SK-N-SH treated with all-trans-retinoic acid at 6 μM for 48 hours (cell line): ENCODE data around the gene HOXC5.

Experiments used
- ATAC-seq: fragments of 200-7000 bp; cut with Tn5 transposase; 3 replicates; pipeline ENCODE4 v1.9.1; 2020; ENCODE audit warnings: mild to moderate bottlenecking, moderate library complexity
- ARNTL ChIP-seq: fragments of 450-650 bp; formaldehyde crosslinking; IDR thresholded peaks from 2 replicates; pipeline ENCODE4 v1.5.0; 2020; ENCODE audit warnings: low read depth, mild to moderate bottlenecking, moderate library complexity, borderline replicate concordance
- BACH2 ChIP-seq: fragments of 250-450 bp; sonication (Bioruptor Pico); IDR thresholded peaks from 2 replicates; pipeline ENCODE4 v1.9.0; 2021; ENCODE audit warnings: mild to moderate bottlenecking, borderline replicate concordance
- CSDC2 ChIP-seq: fragments of 250-450 bp; sonication (Bioruptor Pico); IDR thresholded peaks from 2 replicates; pipeline ENCODE4 v1.5.0; 2020; ENCODE audit warnings: mild to moderate bottlenecking, moderate library complexity
- ESRRG ChIP-seq: fragments of 250-450 bp; sonication (Bioruptor Pico); IDR thresholded peaks from 2 replicates; pipeline ENCODE4 v1.6.1; 2021; ENCODE audit warnings: mild to moderate bottlenecking
- GLIS3 ChIP-seq: fragments of 250-450 bp; sonication (Bioruptor Pico); IDR thresholded peaks from 2 replicates; pipeline ENCODE4 v1.5.0; 2020; ENCODE audit warnings: mild to moderate bottlenecking, moderate library complexity
- OSR1 ChIP-seq: fragments of 250-450 bp; sonication (Bioruptor Pico); IDR thresholded peaks from 2 replicates; pipeline ENCODE4 v1.8.0; 2022; ENCODE audit warnings: moderate library complexity, mild to moderate bottlenecking, inconsistent platforms
- PPARA ChIP-seq: fragments of 250-450 bp; sonication (Bioruptor Pico); IDR thresholded peaks from 2 replicates; pipeline ENCODE4 v1.5.0; 2020; ENCODE audit warnings: mild to moderate bottlenecking, borderline replicate concordance
- RARB ChIP-seq: fragments of 250-450 bp; sonication (Bioruptor Pico); IDR thresholded peaks from 2 replicates; pipeline ENCODE4 v1.8.0; 2021; ENCODE audit warnings: mild to moderate bottlenecking, moderate library complexity
- SNAI2 ChIP-seq: fragments of 250-450 bp; sonication (Bioruptor Pico); IDR thresholded peaks from 2 replicates; pipeline ENCODE4 v1.5.0; 2020; ENCODE audit warnings: mild to moderate bottlenecking, moderate library complexity
- TCF4 ChIP-seq: fragments of 250-450 bp; sonication (Bioruptor Pico); IDR thresholded peaks from 2 replicates; pipeline ENCODE4 v1.8.0; 2021; ENCODE audit warnings: mild to moderate bottlenecking, moderate library complexity, borderline replicate concordance
- TOX ChIP-seq: fragments of 250-450 bp; sonication (Bioruptor Pico); IDR thresholded peaks from 2 replicates; pipeline ENCODE4 v1.8.0; 2021; ENCODE audit warnings: mild to moderate bottlenecking, moderate library complexity, borderline replicate concordance
- ZC3H10 ChIP-seq: fragments of 250-450 bp; sonication (Bioruptor Pico); IDR thresholded peaks from 2 replicates; pipeline ENCODE4 v1.5.1; 2021; ENCODE audit warnings: mild to moderate bottlenecking, moderate library complexity
- ZFP3 ChIP-seq: fragments of 250-450 bp; sonication (Bioruptor Pico); IDR thresholded peaks from 2 replicates; pipeline ENCODE4 v1.5.0; 2020; ENCODE audit warnings: mild to moderate bottlenecking, moderate library complexity
- ZFP30 ChIP-seq: fragments of 450-650 bp; formaldehyde crosslinking; IDR thresholded peaks from 2 replicates; pipeline ENCODE4 v1.5.0; 2022; ENCODE audit warnings: mild to moderate bottlenecking, moderate library complexity
- ZNF565 ChIP-seq: fragments of 450-650 bp; formaldehyde crosslinking; conservative IDR thresholded peaks from 2 replicates; pipeline ENCODE4 v1.5.0; 2020; ENCODE audit warnings: low read depth, mild to moderate bottlenecking, moderate library complexity
- ZNF70 ChIP-seq: fragments of 450-650 bp; formaldehyde crosslinking; IDR thresholded peaks from 2 replicates; pipeline ENCODE4 v1.5.0; 2020; ENCODE audit warnings: mild to moderate bottlenecking, moderate library complexity
- ZNF8 ChIP-seq: fragments of 450-650 bp; formaldehyde crosslinking; IDR thresholded peaks from 2 replicates; pipeline ENCODE4 v1.5.0; 2020; ENCODE audit warnings: mild to moderate bottlenecking, moderate library complexity
- TF ChIP-seq, protein P1 (sequence below): fragments of 250-450 bp; sonication (Bioruptor Pico); IDR thresholded peaks from 2 replicates; pipeline ENCODE4 v1.5.1; 2021; ENCODE audit warnings: mild to moderate bottlenecking, moderate library complexity
- TF ChIP-seq, protein P2 (sequence below): fragments of 250-450 bp; sonication (Bioruptor Pico); IDR thresholded peaks from 2 replicates; pipeline ENCODE4 v1.8.0; 2020; ENCODE audit warnings: mild to moderate bottlenecking, moderate library complexity, borderline replicate concordance
- TF ChIP-seq, protein P3 (sequence below): fragments of 250-450 bp; sonication (Bioruptor Pico); IDR thresholded peaks from 2 replicates; pipeline ENCODE4 v1.5.1; 2020; ENCODE audit warnings: low read depth, mild to moderate bottlenecking, moderate library complexity
- TF ChIP-seq, protein P4 (sequence below): fragments of 250-450 bp; sonication (Bioruptor Pico); IDR thresholded peaks from 2 replicates; pipeline ENCODE4 v1.8.0; 2021; ENCODE audit warnings: low read depth, mild to moderate bottlenecking, moderate library complexity, borderline replicate concordance
- TF ChIP-seq, protein P5 (sequence below): fragments of 250-450 bp; sonication (Bioruptor Pico); IDR thresholded peaks from 2 replicates; pipeline ENCODE4 v1.5.0; 2020; ENCODE audit warnings: mild to moderate bottlenecking, moderate library complexity

The HOXC5 gene

DNA sequence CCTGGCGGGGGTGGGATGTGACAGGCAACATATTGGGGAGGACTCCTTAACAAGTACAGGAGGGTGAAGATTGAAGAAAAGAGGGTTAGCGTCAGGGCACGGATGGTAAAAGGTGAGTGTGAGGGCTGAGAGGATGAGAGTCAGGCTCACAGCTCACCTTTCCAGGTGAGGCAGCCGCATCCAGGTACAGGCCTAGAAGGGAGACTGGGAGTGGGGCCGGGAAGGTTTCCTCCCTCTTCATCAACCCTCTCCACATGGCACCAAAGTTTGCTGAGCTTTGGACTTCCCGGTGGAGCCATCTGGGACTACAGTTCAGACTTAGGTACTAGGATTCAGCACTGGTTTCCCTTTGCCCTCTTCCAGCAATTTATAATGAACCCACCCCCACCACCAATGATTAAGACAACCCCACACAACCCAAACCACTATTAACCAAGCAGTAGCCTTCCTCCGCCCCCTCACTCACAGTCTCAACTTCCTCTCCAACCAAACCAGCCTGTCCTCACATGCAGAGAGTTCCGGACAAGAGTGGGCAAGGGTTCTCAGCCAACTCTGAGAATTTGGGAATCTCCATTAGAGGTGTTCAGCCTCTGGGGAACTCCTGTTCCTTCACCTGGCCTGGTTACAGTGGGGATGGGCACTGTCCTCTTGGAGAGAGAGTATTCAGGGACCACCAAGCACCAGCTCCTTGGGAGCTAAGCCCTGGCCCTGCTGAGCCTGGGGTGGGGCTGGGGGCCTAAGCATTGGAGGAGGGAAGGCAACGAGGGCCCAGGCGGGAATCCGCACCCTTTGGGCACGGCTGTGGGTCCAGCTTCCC, 18.4 kb downstream of the HOXC5 start (continued):
- TF ChIP-seq, protein P1, sequence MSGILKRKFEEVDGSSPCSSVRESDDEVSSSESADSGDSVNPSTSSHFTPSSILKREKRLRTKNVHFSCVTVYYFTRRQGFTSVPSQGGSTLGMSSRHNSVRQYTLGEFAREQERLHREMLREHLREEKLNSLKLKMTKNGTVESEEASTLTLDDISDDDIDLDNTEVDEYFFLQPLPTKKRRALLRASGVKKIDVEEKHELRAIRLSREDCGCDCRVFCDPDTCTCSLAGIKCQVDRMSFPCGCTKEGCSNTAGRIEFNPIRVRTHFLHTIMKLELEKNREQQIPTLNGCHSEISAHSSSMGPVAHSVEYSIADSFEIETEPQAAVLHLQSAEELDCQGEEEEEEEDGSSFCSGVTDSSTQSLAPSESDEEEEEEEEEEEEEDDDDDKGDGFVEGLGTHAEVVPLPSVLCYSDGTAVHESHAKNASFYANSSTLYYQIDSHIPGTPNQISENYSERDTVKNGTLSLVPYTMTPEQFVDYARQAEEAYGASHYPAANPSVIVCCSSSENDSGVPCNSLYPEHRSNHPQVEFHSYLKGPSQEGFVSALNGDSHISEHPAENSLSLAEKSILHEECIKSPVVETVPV (CRISPR knock-in tag) = no peak
- no peak for TF ChIP-seq ZFP30

DNA sequence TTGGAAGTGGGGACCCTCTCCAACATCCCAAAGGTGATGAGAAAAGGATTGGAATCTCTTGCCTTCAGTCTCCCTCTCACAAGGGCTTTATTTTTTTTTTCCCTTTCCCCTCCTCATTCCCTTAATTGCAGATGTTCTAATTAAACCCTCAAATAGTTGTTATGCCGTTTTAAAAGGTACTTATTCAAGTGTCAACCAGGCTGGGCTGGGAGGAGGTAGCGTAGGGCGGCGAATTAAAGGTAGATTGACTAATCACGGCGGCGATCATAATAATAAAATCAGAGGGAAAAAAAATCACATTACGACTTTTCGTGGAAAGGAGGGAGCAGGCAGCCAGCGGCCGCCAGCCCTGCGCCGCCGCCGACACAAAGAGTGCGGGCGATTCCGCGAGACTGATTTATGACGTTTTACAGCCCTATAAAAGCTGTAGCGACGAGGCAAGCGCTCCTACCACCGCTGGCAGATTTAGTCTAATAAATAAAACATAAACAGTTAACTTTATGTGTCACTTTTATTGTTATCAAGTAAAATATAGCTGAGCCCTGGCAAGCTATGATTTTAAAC, 19.1 kb downstream of the HOXC5 start:
- no peak for ATAC-seq
- TF ChIP-seq SNAI2 (CRISPR knock-in tag) = no peak
- no peak for TF ChIP-seq ZC3H10 (CRISPR knock-in tag)
- TF ChIP-seq RARB (CRISPR knock-in tag) = no peak
- no peak for TF ChIP-seq PPARA (CRISPR knock-in tag)
- TF ChIP-seq ARNTL (CRISPR knock-in tag) = no peak
- TF ChIP-seq, protein P2, sequence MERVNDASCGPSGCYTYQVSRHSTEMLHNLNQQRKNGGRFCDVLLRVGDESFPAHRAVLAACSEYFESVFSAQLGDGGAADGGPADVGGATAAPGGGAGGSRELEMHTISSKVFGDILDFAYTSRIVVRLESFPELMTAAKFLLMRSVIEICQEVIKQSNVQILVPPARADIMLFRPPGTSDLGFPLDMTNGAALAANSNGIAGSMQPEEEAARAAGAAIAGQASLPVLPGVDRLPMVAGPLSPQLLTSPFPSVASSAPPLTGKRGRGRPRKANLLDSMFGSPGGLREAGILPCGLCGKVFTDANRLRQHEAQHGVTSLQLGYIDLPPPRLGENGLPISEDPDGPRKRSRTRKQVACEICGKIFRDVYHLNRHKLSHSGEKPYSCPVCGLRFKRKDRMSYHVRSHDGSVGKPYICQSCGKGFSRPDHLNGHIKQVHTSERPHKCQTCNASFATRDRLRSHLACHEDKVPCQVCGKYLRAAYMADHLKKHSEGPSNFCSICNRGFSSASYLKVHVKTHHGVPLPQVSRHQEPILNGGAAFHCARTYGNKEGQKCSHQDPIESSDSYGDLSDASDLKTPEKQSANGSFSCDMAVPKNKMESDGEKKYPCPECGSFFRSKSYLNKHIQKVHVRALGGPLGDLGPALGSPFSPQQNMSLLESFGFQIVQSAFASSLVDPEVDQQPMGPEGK (CRISPR knock-in tag) = no peak
- no peak for TF ChIP-seq ZNF565
- TF ChIP-seq BACH2 (CRISPR knock-in tag) = no peak
- no peak for TF ChIP-seq ZNF8 (CRISPR knock-in tag)
- no peak for TF ChIP-seq CSDC2 (CRISPR knock-in tag)
- TF ChIP-seq ZNF70 (CRISPR knock-in tag) = no peak
- TF ChIP-seq ESRRG (CRISPR knock-in tag) = no peak
- TF ChIP-seq, protein P3, sequence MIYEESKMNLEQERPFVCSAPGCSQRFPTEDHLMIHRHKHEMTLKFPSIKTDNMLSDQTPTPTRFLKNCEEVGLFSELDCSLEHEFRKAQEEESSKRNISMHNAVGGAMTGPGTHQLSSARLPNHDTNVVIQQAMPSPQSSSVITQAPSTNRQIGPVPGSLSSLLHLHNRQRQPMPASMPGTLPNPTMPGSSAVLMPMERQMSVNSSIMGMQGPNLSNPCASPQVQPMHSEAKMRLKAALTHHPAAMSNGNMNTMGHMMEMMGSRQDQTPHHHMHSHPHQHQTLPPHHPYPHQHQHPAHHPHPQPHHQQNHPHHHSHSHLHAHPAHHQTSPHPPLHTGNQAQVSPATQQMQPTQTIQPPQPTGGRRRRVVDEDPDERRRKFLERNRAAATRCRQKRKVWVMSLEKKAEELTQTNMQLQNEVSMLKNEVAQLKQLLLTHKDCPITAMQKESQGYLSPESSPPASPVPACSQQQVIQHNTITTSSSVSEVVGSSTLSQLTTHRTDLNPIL = no peak
- no peak for TF ChIP-seq ZFP3
- no peak for TF ChIP-seq OSR1 (CRISPR knock-in tag)

DNA sequence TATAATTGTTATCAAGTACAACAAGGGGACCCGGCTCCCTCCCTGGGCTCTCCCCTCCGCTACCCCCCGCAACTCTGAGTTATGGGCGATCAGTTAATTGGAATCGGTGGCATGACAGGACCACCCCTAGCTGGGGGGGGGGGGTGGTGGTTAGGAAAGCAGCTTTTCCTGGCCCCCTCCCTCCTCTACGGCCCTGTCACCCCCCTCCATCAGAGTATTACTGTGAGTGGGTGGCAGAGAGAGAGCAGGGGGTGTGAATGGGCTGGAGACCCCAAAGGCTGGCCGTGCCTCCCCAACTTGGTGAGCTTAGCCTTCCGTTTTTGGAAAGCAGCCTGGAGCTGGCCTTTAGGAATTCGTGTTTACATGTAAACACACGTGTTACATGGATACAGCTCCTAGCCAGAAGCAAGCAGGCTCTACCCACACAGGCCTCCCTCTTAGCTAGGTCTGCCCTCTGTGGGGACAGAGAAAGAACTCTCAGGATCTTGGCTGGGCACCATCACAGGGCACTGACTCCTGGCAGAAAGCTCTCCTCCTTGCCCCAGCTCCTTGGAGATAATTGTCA, 19.7 kb downstream of the HOXC5 start:
- TF ChIP-seq ESRRG (CRISPR knock-in tag) (no peak), ZC3H10 (CRISPR knock-in tag) (no peak), TCF4 (CRISPR knock-in tag) (no peak), ZNF565 (no peak), TOX (CRISPR knock-in tag) (no peak), PPARA (CRISPR knock-in tag) (no peak), ZNF70 (CRISPR knock-in tag) (no peak), CSDC2 (CRISPR knock-in tag) (no peak), ZFP3 (no peak), SNAI2 (CRISPR knock-in tag) (no peak), GLIS3 (CRISPR knock-in tag) (no peak)
- TF ChIP-seq, protein P4, sequence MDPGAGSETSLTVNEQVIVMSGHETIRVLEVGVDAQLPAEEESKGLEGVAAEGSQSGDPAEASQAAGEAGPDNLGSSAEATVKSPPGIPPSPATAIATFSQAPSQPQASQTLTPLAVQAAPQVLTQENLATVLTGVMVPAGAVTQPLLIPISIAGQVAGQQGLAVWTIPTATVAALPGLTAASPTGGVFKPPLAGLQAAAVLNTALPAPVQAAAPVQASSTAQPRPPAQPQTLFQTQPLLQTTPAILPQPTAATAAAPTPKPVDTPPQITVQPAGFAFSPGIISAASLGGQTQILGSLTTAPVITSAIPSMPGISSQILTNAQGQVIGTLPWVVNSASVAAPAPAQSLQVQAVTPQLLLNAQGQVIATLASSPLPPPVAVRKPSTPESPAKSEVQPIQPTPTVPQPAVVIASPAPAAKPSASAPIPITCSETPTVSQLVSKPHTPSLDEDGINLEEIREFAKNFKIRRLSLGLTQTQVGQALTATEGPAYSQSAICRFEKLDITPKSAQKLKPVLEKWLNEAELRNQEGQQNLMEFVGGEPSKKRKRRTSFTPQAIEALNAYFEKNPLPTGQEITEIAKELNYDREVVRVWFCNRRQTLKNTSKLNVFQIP = no peak
- TF ChIP-seq, protein P5, sequence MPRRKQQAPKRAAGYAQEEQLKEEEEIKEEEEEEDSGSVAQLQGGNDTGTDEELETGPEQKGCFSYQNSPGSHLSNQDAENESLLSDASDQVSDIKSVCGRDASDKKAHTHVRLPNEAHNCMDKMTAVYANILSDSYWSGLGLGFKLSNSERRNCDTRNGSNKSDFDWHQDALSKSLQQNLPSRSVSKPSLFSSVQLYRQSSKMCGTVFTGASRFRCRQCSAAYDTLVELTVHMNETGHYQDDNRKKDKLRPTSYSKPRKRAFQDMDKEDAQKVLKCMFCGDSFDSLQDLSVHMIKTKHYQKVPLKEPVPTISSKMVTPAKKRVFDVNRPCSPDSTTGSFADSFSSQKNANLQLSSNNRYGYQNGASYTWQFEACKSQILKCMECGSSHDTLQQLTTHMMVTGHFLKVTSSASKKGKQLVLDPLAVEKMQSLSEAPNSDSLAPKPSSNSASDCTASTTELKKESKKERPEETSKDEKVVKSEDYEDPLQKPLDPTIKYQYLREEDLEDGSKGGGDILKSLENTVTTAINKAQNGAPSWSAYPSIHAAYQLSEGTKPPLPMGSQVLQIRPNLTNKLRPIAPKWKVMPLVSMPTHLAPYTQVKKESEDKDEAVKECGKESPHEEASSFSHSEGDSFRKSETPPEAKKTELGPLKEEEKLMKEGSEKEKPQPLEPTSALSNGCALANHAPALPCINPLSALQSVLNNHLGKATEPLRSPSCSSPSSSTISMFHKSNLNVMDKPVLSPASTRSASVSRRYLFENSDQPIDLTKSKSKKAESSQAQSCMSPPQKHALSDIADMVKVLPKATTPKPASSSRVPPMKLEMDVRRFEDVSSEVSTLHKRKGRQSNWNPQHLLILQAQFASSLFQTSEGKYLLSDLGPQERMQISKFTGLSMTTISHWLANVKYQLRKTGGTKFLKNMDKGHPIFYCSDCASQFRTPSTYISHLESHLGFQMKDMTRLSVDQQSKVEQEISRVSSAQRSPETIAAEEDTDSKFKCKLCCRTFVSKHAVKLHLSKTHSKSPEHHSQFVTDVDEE (CRISPR knock-in tag) = no peak
- TF ChIP-seq, protein P2 (CRISPR knock-in tag) = no peak
- TF ChIP-seq, protein P1 (CRISPR knock-in tag) = no peak
- TF ChIP-seq, all 23 proteins: peak for 0
- ATAC-seq = peak; percentile 22
